Glomerular visceral epithelial cell (primary cell): Measurements from ENCODE around the gene DHPS.
"Not testable (repeated sequence)": the region's sequence is repeated elsewhere in the genome, so short reads cannot be mapped to it uniquely, and the experiment has no call there.

Experiments
- DNase-seq: peaks from one replicate; pipeline ENCODE4 v3.0.0-alpha.2; 2016; ENCODE audit errors: extremely low spot score

DHPS gene

GRCh38 chr19:12705654-12706331 lies 24.1 kb upstream of the DHPS start:
- DNase-seq: no peak

- no peak for DNase-seq
Observed at GRCh38 chr19:12705169-12705568, 23.5 kb upstream of the DHPS start.

- DNase-seq: peak; percentile 41
Observed at GRCh38 chr19:12703046-12703445, 21.4 kb upstream of the DHPS start.

GRCh38 chr19:12701596-12702282 lies 20.1 kb upstream of the DHPS start:
- no peak for DNase-seq

GRCh38 chr19:12698138-12698537 lies 16.5 kb upstream of the DHPS start:
- no peak for DNase-seq

- DNase-seq: not testable (repeated sequence)
Observed at GRCh38 chr19:12697425-12697824, 15.7 kb upstream of the DHPS start.

- peak; percentile 94 for DNase-seq
Observed at GRCh38 chr19:12696366-12697335, 15.0 kb upstream of the DHPS start, which contains the start of gene FBXW9. TSS of gene FBXW9 (minus strand) at chr19:12696631. CDS start at chr19:12696581, 50 bp downstream.

- DNase-seq: no peak
Observed at GRCh38 chr19:12695997-12696365, 14.3 kb upstream of the DHPS start.

GRCh38 chr19:12695514-12695913 lies 13.8 kb upstream of the DHPS start:
- no peak for DNase-seq

- no peak for DNase-seq
Observed at GRCh38 chr19:12695096-12695495, 13.4 kb upstream of the DHPS start.

- no peak for DNase-seq
Observed at GRCh38 chr19:12694641-12695040, 13.0 kb upstream of the DHPS start.

- DNase-seq: no peak
Observed at GRCh38 chr19:12692960-12693359, 11.3 kb upstream of the DHPS start.

GRCh38 chr19:12689581-12690216 lies 8.0 kb upstream of the DHPS start:
- no peak for DNase-seq

- no peak for DNase-seq
Observed at GRCh38 chr19:12689012-12689411, 7.3 kb upstream of the DHPS start.

GRCh38 chr19:12687496-12688196 lies 6.0 kb upstream of the DHPS start, which contains the start of gene GNG14:
TSS of gene GNG14 (plus strand) at chr19:12687998. CDS start at chr19:12688049, 51 bp downstream.
- no peak for DNase-seq

- DNase-seq: no peak
Observed at GRCh38 chr19:12685831-12686230, 4.2 kb upstream of the DHPS start.

- no peak for DNase-seq
Observed at GRCh38 chr19:12680034-12680433, 1.6 kb downstream of the DHPS start.

GRCh38 chr19:12678039-12678438 lies 3.6 kb downstream of the DHPS start:
- not testable (repeated sequence) for DNase-seq

- DNase-seq: no peak
Observed at GRCh38 chr19:12676928-12677327, 4.8 kb downstream of the DHPS start.

- DNase-seq: peak; percentile 85
Observed at GRCh38 chr19:12676384-12676792, 5.3 kb downstream of the DHPS start.

- no peak for DNase-seq
Observed at GRCh38 chr19:12675940-12676339, 5.7 kb downstream of the DHPS start.
